NT2/D1 (cell line): Measurements from ENCODE around the gene MATCAP1.

Experiments
- SUZ12 ChIP-seq: IDR thresholded peaks from 2 replicates; pipeline ENCODE4 v1.6.1; 2011; ENCODE audit not compliant: insufficient read length, insufficient read depth; ENCODE audit errors: extremely low read depth
- YY1 ChIP-seq: IDR thresholded peaks from 2 replicates; pipeline ENCODE4 v1.6.1; 2011; ENCODE audit not compliant: insufficient read length, insufficient read depth
- ZNF274 ChIP-seq: IDR thresholded peaks from 2 replicates; pipeline ENCODE4 v1.6.1; 2011; ENCODE audit warnings: mild to moderate bottlenecking, low read depth, low read length

DNA sequence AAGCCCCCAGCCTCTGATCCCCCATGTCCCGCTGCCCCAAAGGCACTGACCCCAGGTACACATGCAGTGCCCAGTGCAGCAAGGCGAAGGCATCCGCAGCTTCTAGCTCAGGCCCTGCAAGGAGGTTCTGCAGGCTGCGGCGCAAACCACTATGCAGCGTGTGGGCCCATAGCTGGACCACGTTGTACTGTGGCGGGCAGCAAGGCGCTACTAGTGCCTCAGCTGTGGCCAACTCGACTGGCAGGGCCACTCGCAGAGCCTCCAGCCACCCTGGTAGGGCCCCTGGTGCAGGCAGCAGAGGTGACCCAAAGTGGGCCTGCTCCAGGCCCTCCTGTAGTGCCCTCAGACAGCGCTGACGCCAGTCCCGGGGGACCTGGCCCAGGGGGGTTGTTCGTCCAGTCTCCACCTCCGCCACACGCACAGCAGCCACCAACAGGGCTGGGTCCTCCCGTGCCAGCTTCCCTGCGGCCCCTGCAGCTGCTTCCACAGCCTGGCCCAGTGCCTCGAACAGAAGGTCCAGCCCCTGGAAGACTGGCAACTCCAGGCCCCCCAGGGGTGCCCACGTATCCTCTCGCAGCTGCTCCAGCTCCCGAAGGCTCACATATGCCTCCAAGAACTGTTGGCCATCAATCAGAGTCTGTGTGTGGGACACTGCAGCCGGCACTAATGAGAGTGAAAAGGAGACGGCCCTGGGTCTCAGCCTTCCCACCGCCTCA lies 3.6 kb upstream of the MATCAP1 start:
- TF ChIP-seq SUZ12 (no peak), ZNF274 (no peak), YY1 (no peak)
